Activated CD4-positive, CD25-positive, alpha-beta regulatory T cell treated with anti-CD3 and anti-CD28 coated beads, Interleukin-2, amount 50 U/mL, for 72 hours (primary cell): ENCODE measurements around the gene RCOR3.
"Not testable (repeated sequence)": the region's sequence is repeated elsewhere in the genome, so short reads cannot be mapped to it uniquely, and the experiment has no call there.

ENCODE experiments used
- DNase-seq: peaks from one replicate; pipeline ENCODE4 v3.0.0; 2021

RCOR3 gene

GRCh38 chr1:211260141-211261107 lies 1.3 kb downstream of the RCOR3 start:
- DNase-seq = peak; percentile 64

- no peak for DNase-seq
Observed at GRCh38 chr1:211261229-211261628, 2.1 kb downstream of the RCOR3 start.

- not testable (repeated sequence) for DNase-seq
Observed at GRCh38 chr1:211263022-211263421, 3.9 kb downstream of the RCOR3 start.

- DNase-seq = no peak
Observed at GRCh38 chr1:211267204-211267857, 8.2 kb downstream of the RCOR3 start.

- no peak for DNase-seq
Observed at GRCh38 chr1:211279340-211279739, 20.2 kb downstream of the RCOR3 start.

GRCh38 chr1:211280910-211281309 lies 21.7 kb downstream of the RCOR3 start:
- no peak for DNase-seq

- no peak for DNase-seq
Observed at GRCh38 chr1:211281320-211282022, 22.3 kb downstream of the RCOR3 start.

- DNase-seq = no peak
Observed at GRCh38 chr1:211282023-211282373, 22.8 kb downstream of the RCOR3 start.

GRCh38 chr1:211285196-211285595 lies 26.0 kb downstream of the RCOR3 start:
- DNase-seq = no peak

- no peak for DNase-seq
Observed at GRCh38 chr1:211287218-211287617, 28.1 kb downstream of the RCOR3 start.

GRCh38 chr1:211292411-211292810 lies 33.2 kb downstream of the RCOR3 start:
- no peak for DNase-seq

GRCh38 chr1:211296396-211296795 lies 37.2 kb downstream of the RCOR3 start:
- no peak for DNase-seq

GRCh38 chr1:211305044-211305443 lies 45.9 kb downstream of the RCOR3 start:
- no peak for DNase-seq

GRCh38 chr1:211309617-211310016 lies 50.5 kb downstream of the RCOR3 start:
- DNase-seq = no peak

GRCh38 chr1:211313392-211313791 lies 54.2 kb downstream of the RCOR3 start:
- DNase-seq = no peak

- DNase-seq = no peak
Observed at GRCh38 chr1:211318576-211319280, 59.6 kb downstream of the RCOR3 start.

- DNase-seq = no peak
Observed at GRCh38 chr1:211319892-211320291, 60.7 kb downstream of the RCOR3 start.

- DNase-seq = no peak
Observed at GRCh38 chr1:211320980-211321379, 61.8 kb downstream of the RCOR3 start.

GRCh38 chr1:211321646-211322045 lies 62.5 kb downstream of the RCOR3 start:
- DNase-seq = not testable (repeated sequence)

- no peak for DNase-seq
Observed at GRCh38 chr1:211323156-211324063, 64.2 kb downstream of the RCOR3 start.

- DNase-seq = no peak
Observed at GRCh38 chr1:211324992-211325775, 66.0 kb downstream of the RCOR3 start.
